GM06990 (cell line): Measurements from ENCODE around the gene RPS6KA5.
"Not testable (repeated sequence)": the region's sequence is repeated elsewhere in the genome, so short reads cannot be mapped to it uniquely, and the experiment has no call there.

Experiments
- DNase-seq: peaks from one replicate; pipeline ENCODE4 v3.0.0-alpha.2; 2011; ENCODE audit not compliant: insufficient read length; ENCODE audit errors: extremely low read depth
- H3K27me3 ChIP-seq: replicated peaks from 2 replicates; pipeline ENCODE4 v1.6.0; 2011; ENCODE audit warnings: low read length; ENCODE audit not compliant: control insufficient read depth, insufficient read depth
- H3K36me3 ChIP-seq: 2 replicates; pipeline ENCODE4 v1.5.1; 2011; ENCODE audit warnings: low read length; ENCODE audit not compliant: control insufficient read depth, insufficient read depth
- H3K4me3 ChIP-seq: replicated peaks from 2 replicates; pipeline ENCODE4 v1.5.1; 2011; ENCODE audit warnings: low read depth, mild to moderate bottlenecking, control low read depth, low read length
- TF ChIP-seq, protein P1 (sequence below): IDR thresholded peaks from 2 replicates; pipeline ENCODE4 v1.5.1; 2011; ENCODE audit warnings: low read length, control low read depth, mild to moderate bottlenecking, inconsistent platforms; ENCODE audit not compliant: insufficient read depth, poor library complexity, severe bottlenecking

Gene RPS6KA5

DNA sequence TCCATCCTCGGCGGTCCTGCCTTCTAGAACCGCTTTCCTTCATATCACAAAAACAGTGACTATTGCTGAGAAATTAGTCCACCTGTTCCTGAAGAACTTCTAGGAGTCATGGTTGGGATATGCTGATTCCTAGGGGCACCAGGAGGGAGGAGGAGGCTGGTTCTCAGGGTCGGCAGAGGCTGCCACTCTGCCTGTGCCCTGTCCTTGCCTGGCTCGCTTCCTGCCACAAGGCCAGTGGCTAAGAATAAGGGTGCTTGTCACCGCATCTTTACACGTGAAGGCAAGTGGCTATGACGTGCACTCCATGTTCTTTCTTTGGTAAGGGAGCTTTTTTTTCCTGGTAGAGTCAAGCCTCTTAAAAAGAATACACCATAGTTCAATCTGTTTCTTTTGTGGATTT, 34.7 kb upstream of the RPS6KA5 start:
- TF ChIP-seq, protein P1, sequence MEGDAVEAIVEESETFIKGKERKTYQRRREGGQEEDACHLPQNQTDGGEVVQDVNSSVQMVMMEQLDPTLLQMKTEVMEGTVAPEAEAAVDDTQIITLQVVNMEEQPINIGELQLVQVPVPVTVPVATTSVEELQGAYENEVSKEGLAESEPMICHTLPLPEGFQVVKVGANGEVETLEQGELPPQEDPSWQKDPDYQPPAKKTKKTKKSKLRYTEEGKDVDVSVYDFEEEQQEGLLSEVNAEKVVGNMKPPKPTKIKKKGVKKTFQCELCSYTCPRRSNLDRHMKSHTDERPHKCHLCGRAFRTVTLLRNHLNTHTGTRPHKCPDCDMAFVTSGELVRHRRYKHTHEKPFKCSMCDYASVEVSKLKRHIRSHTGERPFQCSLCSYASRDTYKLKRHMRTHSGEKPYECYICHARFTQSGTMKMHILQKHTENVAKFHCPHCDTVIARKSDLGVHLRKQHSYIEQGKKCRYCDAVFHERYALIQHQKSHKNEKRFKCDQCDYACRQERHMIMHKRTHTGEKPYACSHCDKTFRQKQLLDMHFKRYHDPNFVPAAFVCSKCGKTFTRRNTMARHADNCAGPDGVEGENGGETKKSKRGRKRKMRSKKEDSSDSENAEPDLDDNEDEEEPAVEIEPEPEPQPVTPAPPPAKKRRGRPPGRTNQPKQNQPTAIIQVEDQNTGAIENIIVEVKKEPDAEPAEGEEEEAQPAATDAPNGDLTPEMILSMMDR: no peak
- DNase-seq: no peak
- H3K36me3 ChIP-seq: no peaks in the 10 kb centered on the region

DNA sequence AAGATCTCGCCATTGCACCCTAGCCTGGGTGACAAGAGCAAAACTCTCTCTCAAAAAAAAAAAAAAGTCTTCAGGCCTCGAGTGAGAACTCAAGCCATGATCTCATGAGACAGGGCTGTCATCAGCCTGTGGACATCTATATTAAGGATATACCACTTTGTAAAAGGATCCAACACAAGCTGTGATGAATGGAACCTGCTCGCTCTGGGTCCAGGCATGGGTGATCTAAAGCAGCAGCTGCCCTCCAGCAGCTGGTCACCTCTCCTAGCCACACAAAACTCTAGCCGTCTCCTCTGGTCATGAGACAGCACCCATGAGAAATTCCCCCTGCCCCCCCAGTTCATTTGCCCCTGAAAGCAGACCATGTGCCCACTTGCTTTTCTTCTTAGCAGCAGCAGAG, 34.3 kb upstream of the RPS6KA5 start:
- H3K27me3 ChIP-seq: no peaks in the 10 kb centered on the region
- H3K36me3 ChIP-seq: no peaks in the 10 kb centered on the region
- no peak for DNase-seq
- no peak overlapping the region for H3K4me3 ChIP-seq
- TF ChIP-seq, protein P1: no peak

More for the DNA sequence above, 34.7 kb upstream of the RPS6KA5 start:
- Histone ChIP-seq H3K4me3 (no peak overlapping the region), H3K27me3 (no peaks in the 10 kb centered on the region)

DNA sequence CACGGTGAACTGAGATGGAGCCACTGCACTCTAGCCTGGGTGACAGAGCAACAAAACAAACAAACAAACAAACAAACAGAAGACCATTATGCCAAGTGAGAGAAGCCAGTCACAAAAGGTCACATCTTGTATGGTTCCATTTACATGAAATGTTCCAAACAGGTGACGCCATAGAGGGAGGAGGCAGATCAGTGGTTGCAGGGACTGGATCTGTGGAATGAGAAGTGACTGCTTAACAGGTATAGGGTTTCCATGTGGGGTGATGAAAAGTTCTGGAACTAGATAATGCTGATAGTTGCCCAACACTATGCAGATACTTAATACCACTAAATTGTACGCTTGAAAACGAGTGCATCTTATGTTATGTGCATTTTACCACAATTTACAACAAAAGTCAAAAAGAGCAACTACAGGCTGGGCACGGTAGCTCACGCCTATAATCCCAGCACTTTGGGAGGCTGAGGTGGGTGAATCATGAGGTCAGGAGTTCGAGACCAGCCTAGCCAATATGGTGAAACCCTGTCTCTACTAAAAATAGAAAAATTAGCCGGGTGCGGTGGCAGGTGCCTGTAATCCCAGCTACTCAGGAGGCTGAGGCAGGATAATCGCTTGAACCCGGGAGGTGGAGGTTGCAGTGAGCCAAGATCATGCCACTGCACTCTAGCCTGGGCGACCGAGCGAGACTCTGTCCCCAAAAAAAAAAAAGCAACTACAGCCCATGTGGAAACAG, 33.5 kb upstream of the RPS6KA5 start:
- not testable (repeated sequence) for H3K4me3 ChIP-seq, H3K27me3 ChIP-seq, DNase-seq, H3K36me3 ChIP-seq

DNA sequence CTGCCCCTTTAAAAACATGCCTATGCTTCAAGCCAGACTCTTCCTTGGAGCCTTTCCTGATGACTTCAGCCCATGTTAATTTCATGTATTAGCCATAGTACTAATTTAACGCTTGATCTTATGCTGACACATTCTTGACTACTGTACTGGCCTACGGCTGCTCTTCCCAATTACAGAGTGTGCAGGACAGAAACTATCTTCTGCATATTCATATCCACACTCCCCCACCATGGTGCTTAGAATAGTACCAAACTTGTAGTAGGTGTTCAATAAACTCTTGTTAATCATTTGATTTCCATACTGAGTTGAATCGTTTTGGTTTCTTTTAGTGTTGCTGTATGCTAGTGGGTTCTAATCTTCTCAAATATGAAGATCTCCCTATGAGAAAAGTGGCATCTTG, 31.6 kb upstream of the RPS6KA5 start:
- no peaks in the 10 kb centered on the region for H3K27me3 ChIP-seq
- TF ChIP-seq, protein P1: no peak

DNA sequence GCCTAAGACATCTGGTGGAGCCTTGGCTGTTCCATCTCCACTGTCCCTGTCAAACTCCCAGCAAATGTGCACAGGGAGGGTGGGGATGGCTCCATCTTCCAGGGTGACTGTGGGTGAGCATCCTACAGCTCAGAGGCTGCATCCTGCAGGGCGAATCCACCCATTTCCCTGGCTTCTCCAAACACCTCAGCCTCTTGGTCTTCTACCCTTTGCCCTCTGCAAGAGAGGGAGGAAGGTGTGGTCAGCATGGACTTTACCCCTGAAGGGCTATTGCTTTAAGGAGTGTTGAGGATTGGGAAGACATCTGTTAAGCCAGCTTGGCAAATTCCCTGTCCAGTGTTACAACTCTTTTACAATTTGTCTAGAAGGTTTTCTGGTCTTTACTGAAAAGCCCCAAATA, 30.3 kb upstream of the RPS6KA5 start:
- Histone ChIP-seq H3K4me3 (no peak overlapping the region), H3K36me3 (no peaks in the 10 kb centered on the region), H3K27me3 (no peaks in the 10 kb centered on the region)
- TF ChIP-seq, protein P1: no peak
- DNase-seq: no peak

More for the DNA sequence above, 31.6 kb upstream of the RPS6KA5 start:
- no peak for DNase-seq
- Histone ChIP-seq H3K36me3 (no peaks in the 10 kb centered on the region), H3K4me3 (no peak overlapping the region)

DNA sequence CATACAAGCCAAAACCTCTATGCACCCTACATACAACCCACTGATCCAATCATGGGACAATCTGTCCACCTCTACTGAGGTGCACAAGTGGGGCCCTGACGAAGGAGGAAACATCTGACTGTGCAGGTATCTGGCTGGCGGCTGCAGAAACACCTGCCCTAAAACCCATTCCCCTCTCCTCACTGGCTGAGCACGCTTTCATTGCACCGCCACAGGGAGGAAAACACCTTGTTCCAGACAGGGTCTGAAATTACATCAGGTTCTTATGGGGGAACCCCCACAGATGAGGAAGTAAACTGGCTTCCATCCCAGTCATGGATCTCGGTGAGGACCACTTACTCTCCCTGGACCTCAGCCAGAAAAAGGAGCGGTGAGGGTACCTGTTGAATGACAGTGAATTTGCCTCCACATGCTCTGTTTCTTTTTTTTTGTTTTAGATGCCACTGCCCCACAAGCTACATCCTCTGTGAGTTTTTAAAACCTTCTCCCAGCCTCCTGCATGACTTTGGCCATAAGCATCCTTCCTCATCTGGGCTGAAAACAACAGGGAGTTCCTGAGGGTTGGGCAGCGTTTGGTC, 29.6 kb upstream of the RPS6KA5 start:
- Histone ChIP-seq H3K4me3 (no peak overlapping the region), H3K36me3 (no peaks in the 10 kb centered on the region), H3K27me3 (no peaks in the 10 kb centered on the region)
- TF ChIP-seq, protein P1: no peak
- DNase-seq: no peak
